Activated naive CD4-positive, alpha-beta T cell treated with anti-CD3 and anti-CD28 coated beads for 36 hours (primary cell): ENCODE measurements around the gene FBXO9. TPM values are rescaled to one million over a fixed set of nuclear protein-coding genes. Genes with fewer than 3 reads are reported as not detected.

Source experiments
- CTCF ChIA-PET: fragments of 350-600 bp; sonication (Branson Sonifier 250); formaldehyde crosslinking; loops from one replicate; lab custom pipeline; 2021; ENCODE audit warnings: antibody characterized with exemption; lab: Charles Lee
- DNase-seq: peaks from one replicate; pipeline ENCODE4 v3.0.0-alpha.2; 2020
- H3K27ac Mint-ChIP-seq: one replicate; pipeline ENCODE4 v1.8.0; 2021; ENCODE audit warnings: mild to moderate bottlenecking, mixed read lengths
- H3K27me3 Mint-ChIP-seq: one replicate; pipeline ENCODE4 v1.8.0; 2021; ENCODE audit warnings: low read depth, mixed read lengths
- H3K36me3 Mint-ChIP-seq: one replicate; pipeline ENCODE4 v1.8.0; 2021; ENCODE audit warnings: low read depth, mixed read lengths
- H3K4me1 Mint-ChIP-seq: one replicate; pipeline ENCODE4 v1.8.0; 2021; ENCODE audit warnings: low read depth, mixed read lengths
- H3K4me3 Mint-ChIP-seq: one replicate; pipeline ENCODE4 v1.8.0; 2021; ENCODE audit warnings: mild to moderate bottlenecking, moderate library complexity, mixed read lengths
- H3K9me3 Mint-ChIP-seq: one replicate; pipeline ENCODE4 v1.8.0; 2021; ENCODE audit warnings: mixed read lengths
- intact Hi-C: fragments of 100-400 bp; cut with micrococcal nuclease; formaldehyde crosslinking; loops from one replicate; pipeline ENCODE4 v1.15.1; 2023
- total RNA-seq, 2 experiments: library from RNA; stranded (reverse); gene quantifications; one replicate each; pipeline ENCODE4 v1.2.3, GENCODE V29; 2021

The FBXO9 gene
- total RNA-seq, 2 experiments from 2014 or later = 40.6 to 45.0 TPM

- no peak overlapping the region for H3K27ac Mint-ChIP-seq
- no peak overlapping the region for H3K4me3 Mint-ChIP-seq
- DNase-seq = no peak
- H3K4me1 Mint-ChIP-seq = peaks cover 50% of the 10 kb centered on the region
- H3K27me3 Mint-ChIP-seq = no peaks in the 10 kb centered on the region
- no peaks in the 10 kb centered on the region for H3K9me3 Mint-ChIP-seq
- peaks cover 5% of the 10 kb centered on the region for H3K36me3 Mint-ChIP-seq
- intact Hi-C loops = no loop called here
- CTCF ChIA-PET = interaction anchor here (1.2 to 1.8 kb wide), 3 partner anchors 11 to 416 kb away, joined by 3 to 6 read pairs (median 3); no protein-coding TSS in a partner anchor
Observed at GRCh38 chr6:53067849-53068361, 2.7 kb downstream of the FBXO9 start.

- Mint-ChIP-seq H3K27me3 (no peaks in the 10 kb centered on the region), H3K4me1 (peaks cover 44% of the 10 kb centered on the region), H3K27ac (no peak overlapping the region), H3K4me3 (no peak overlapping the region), H3K9me3 (no peaks in the 10 kb centered on the region), H3K36me3 (peaks cover 13% of the 10 kb centered on the region)
- CTCF ChIA-PET = no interaction called here
- no peak for DNase-seq
- intact Hi-C loops = no loop called here
Observed at GRCh38 chr6:53069427-53069826, 4.2 kb downstream of the FBXO9 start.

GRCh38 chr6:53070806-53071205 lies 5.6 kb downstream of the FBXO9 start:
- DNase-seq = peak; percentile 56
- Mint-ChIP-seq H3K9me3 (no peaks in the 10 kb centered on the region), H3K27ac (no peak overlapping the region), H3K4me3 (no peak overlapping the region), H3K27me3 (no peaks in the 10 kb centered on the region), H3K4me1 (peaks cover 42% of the 10 kb centered on the region), H3K36me3 (peaks cover 20% of the 10 kb centered on the region)
- CTCF ChIA-PET = interaction anchor here (0.7 kb wide), 1 partner anchor 159 kb away, joined by 3 read pairs; no protein-coding TSS in a partner anchor
- intact Hi-C loops = loop anchor here (1.0 to 2.0 kb wide), 3 partner anchors 256 to 356 kb away; partner anchors contain the start of gene ELOVL5

- no peak overlapping the region for H3K4me3 Mint-ChIP-seq
- intact Hi-C loops = no loop called here
- no peak overlapping the region for H3K27ac Mint-ChIP-seq
- H3K9me3 Mint-ChIP-seq = no peaks in the 10 kb centered on the region
- CTCF ChIA-PET = no interaction called here
- H3K4me1 Mint-ChIP-seq = peaks cover 17% of the 10 kb centered on the region
- no peaks in the 10 kb centered on the region for H3K27me3 Mint-ChIP-seq
- DNase-seq = no peak
- H3K36me3 Mint-ChIP-seq = peaks cover 28% of the 10 kb centered on the region
Observed at GRCh38 chr6:53074347-53074746, 9.1 kb downstream of the FBXO9 start.

- no peaks in the 10 kb centered on the region for H3K9me3 Mint-ChIP-seq
- H3K4me3 Mint-ChIP-seq = no peak overlapping the region
- no peaks in the 10 kb centered on the region for H3K27me3 Mint-ChIP-seq
- no peak overlapping the region for H3K27ac Mint-ChIP-seq
- peaks cover 34% of the 10 kb centered on the region for H3K36me3 Mint-ChIP-seq
- intact Hi-C loops = no loop called here
- DNase-seq = no peak
- no peaks in the 10 kb centered on the region for H3K4me1 Mint-ChIP-seq
- CTCF ChIA-PET = interaction anchor here (0.6 kb wide), 1 partner anchor 20 kb away, joined by 3 read pairs; no protein-coding TSS in a partner anchor
Observed at GRCh38 chr6:53080813-53081212, 15.6 kb downstream of the FBXO9 start.

GRCh38 chr6:53086302-53086701 lies 21.1 kb downstream of the FBXO9 start:
- Mint-ChIP-seq H3K36me3 (peaks cover 24% of the 10 kb centered on the region), H3K27ac (no peak overlapping the region), H3K9me3 (no peaks in the 10 kb centered on the region), H3K27me3 (no peaks in the 10 kb centered on the region), H3K4me3 (no peak overlapping the region), H3K4me1 (no peaks in the 10 kb centered on the region)
- CTCF ChIA-PET = interaction anchor here (0.7 kb wide), 1 partner anchor 8 kb away, joined by 4 read pairs; no protein-coding TSS in a partner anchor
- intact Hi-C loops = no loop called here
- DNase-seq = no peak

- CTCF ChIA-PET = no interaction called here
- peaks cover 17% of the 10 kb centered on the region for H3K36me3 Mint-ChIP-seq
Observed at GRCh38 chr6:53089948-53090347, 24.7 kb downstream of the FBXO9 start.

GRCh38 chr6:53090576-53090975 lies 25.4 kb downstream of the FBXO9 start:
- Mint-ChIP-seq H3K4me1 (no peaks in the 10 kb centered on the region), H3K27me3 (no peaks in the 10 kb centered on the region), H3K36me3 (peaks cover 21% of the 10 kb centered on the region), H3K9me3 (no peaks in the 10 kb centered on the region), H3K27ac (no peak overlapping the region), H3K4me3 (no peak overlapping the region)
- DNase-seq = no peak
- CTCF ChIA-PET = no interaction called here
- intact Hi-C loops = no loop called here

More at GRCh38 chr6:53089948-53090347, 24.7 kb downstream of the FBXO9 start:
- Mint-ChIP-seq H3K27ac (no peak overlapping the region), H3K27me3 (no peaks in the 10 kb centered on the region), H3K4me1 (no peaks in the 10 kb centered on the region), H3K9me3 (no peaks in the 10 kb centered on the region), H3K4me3 (no peak overlapping the region)
- intact Hi-C loops = no loop called here
- no peak for DNase-seq

GRCh38 chr6:53095270-53095669 lies 30.1 kb downstream of the FBXO9 start:
- H3K4me3 Mint-ChIP-seq = no peak overlapping the region
- CTCF ChIA-PET = no interaction called here
- no peak overlapping the region for H3K27ac Mint-ChIP-seq
- H3K27me3 Mint-ChIP-seq = no peaks in the 10 kb centered on the region
- no peaks in the 10 kb centered on the region for H3K9me3 Mint-ChIP-seq
- H3K4me1 Mint-ChIP-seq = no peaks in the 10 kb centered on the region
- H3K36me3 Mint-ChIP-seq = peaks cover 24% of the 10 kb centered on the region
- intact Hi-C loops = no loop called here
- DNase-seq = no peak

GRCh38 chr6:53095716-53096115 lies 30.5 kb downstream of the FBXO9 start:
- no peak for DNase-seq
- peaks cover 24% of the 10 kb centered on the region for H3K36me3 Mint-ChIP-seq
- no peaks in the 10 kb centered on the region for H3K27me3 Mint-ChIP-seq
- intact Hi-C loops = no loop called here
- H3K9me3 Mint-ChIP-seq = no peaks in the 10 kb centered on the region
- no peaks in the 10 kb centered on the region for H3K4me1 Mint-ChIP-seq
- H3K27ac Mint-ChIP-seq = no peak overlapping the region
- no peak overlapping the region for H3K4me3 Mint-ChIP-seq
- CTCF ChIA-PET = interaction anchor here (0.7 kb wide), 1 partner anchor 57 kb away, joined by 6 read pairs; no protein-coding TSS in a partner anchor

- H3K4me3 Mint-ChIP-seq = no peak overlapping the region
- H3K36me3 Mint-ChIP-seq = peaks cover 10% of the 10 kb centered on the region
- H3K9me3 Mint-ChIP-seq = no peaks in the 10 kb centered on the region
- no peaks in the 10 kb centered on the region for H3K27me3 Mint-ChIP-seq
- CTCF ChIA-PET = interaction anchor here (0.6 kb wide), 1 partner anchor 20 kb away, joined by 3 read pairs; no protein-coding TSS in a partner anchor
- no peak overlapping the region for H3K27ac Mint-ChIP-seq
- no peak for DNase-seq
- intact Hi-C loops = no loop called here
- no peaks in the 10 kb centered on the region for H3K4me1 Mint-ChIP-seq
Observed at GRCh38 chr6:53100561-53100960, 35.4 kb downstream of the FBXO9 start.

GRCh38 chr6:53101006-53101405 lies 35.8 kb downstream of the FBXO9 start:
- no peak for DNase-seq
- H3K36me3 Mint-ChIP-seq = peaks cover 6% of the 10 kb centered on the region
- CTCF ChIA-PET = no interaction called here
- no peak overlapping the region for H3K4me3 Mint-ChIP-seq
- H3K27ac Mint-ChIP-seq = no peak overlapping the region
- no peaks in the 10 kb centered on the region for H3K4me1 Mint-ChIP-seq
- H3K9me3 Mint-ChIP-seq = no peaks in the 10 kb centered on the region
- intact Hi-C loops = no loop called here
- no peaks in the 10 kb centered on the region for H3K27me3 Mint-ChIP-seq

GRCh38 chr6:53103993-53104675 lies 38.9 kb downstream of the FBXO9 start:
- CTCF ChIA-PET = no interaction called here
- H3K4me1 Mint-ChIP-seq = no peaks in the 10 kb centered on the region
- no peak overlapping the region for H3K4me3 Mint-ChIP-seq
- intact Hi-C loops = loop anchor here (1.0 kb wide), 3 partner anchors 68 to 624 kb away; no protein-coding TSS in a partner anchor
- H3K27me3 Mint-ChIP-seq = no peaks in the 10 kb centered on the region
- no peak overlapping the region for H3K27ac Mint-ChIP-seq
- no peak for DNase-seq
- H3K36me3 Mint-ChIP-seq = no peaks in the 10 kb centered on the region
- H3K9me3 Mint-ChIP-seq = no peaks in the 10 kb centered on the region
